Smooth muscle cell (in vitro differentiated cells): ENCODE measurements around the gene FKBP7. TPM values are rescaled to one million over a fixed set of nuclear protein-coding genes. Genes with fewer than 3 reads are reported as not detected.

ENCODE experiments used
- DNase-seq: peaks from one replicate; lab custom pipeline; 2025; ENCODE audit not compliant: unreplicated experiment; lab: John Stamatoyannopoulos, UW
- H2AFZ ChIP-seq: fragments of 200-600 bp; sonication (generic); 2 replicates; pipeline ENCODE4 v1.6.0; 2016; ENCODE audit warnings: antibody characterized with exemption, low read depth, mild to moderate bottlenecking
- H3F3A ChIP-seq: fragments of 200-600 bp; sonication (generic); 2 replicates; pipeline ENCODE4 v1.6.0; 2017; ENCODE audit warnings: antibody characterized with exemption, low read depth
- H3K27ac ChIP-seq: fragments of 200-600 bp; sonication (generic); 2 replicates; pipeline ENCODE4 v1.5.1; 2016; ENCODE audit warnings: low read depth, mild to moderate bottlenecking
- H3K27me3 ChIP-seq: fragments of 200-600 bp; sonication (generic); 2 replicates; pipeline ENCODE4 v1.6.1; 2016; ENCODE audit warnings: low read depth, mild to moderate bottlenecking
- H3K36me3 ChIP-seq: fragments of 200-600 bp; sonication (generic); 2 replicates; pipeline ENCODE4 v1.5.1; 2016; ENCODE audit warnings: low read depth
- H3K4me1 ChIP-seq: fragments of 200-600 bp; sonication (generic); 2 replicates; pipeline ENCODE4 v1.5.1; 2016; ENCODE audit warnings: low read depth
- H3K4me2 ChIP-seq: fragments of 200-600 bp; sonication (generic); 2 replicates; pipeline ENCODE4 v1.6.0; 2016; ENCODE audit warnings: mild to moderate bottlenecking
- H3K4me3 ChIP-seq: fragments of 200-600 bp; sonication (generic); 2 replicates; pipeline ENCODE4 v1.5.1; 2016; ENCODE audit warnings: mild to moderate bottlenecking
- H3K79me2 ChIP-seq: fragments of 200-600 bp; sonication (generic); 2 replicates; pipeline ENCODE4 v1.6.0; 2016; ENCODE audit warnings: low read depth, mild to moderate bottlenecking
- H3K9ac ChIP-seq: fragments of 200-600 bp; sonication (generic); 2 replicates; pipeline ENCODE4 v1.6.0; 2016; ENCODE audit warnings: low read depth
- H3K9me3 ChIP-seq: fragments of 200-600 bp; sonication (generic); replicated peaks from 2 replicates; pipeline ENCODE4 v1.5.1; 2016; ENCODE audit warnings: low read depth
- H4K20me1 ChIP-seq: fragments of 200-600 bp; sonication (generic); 2 replicates; pipeline ENCODE4 v1.6.0; 2016; ENCODE audit warnings: low read depth
- CTCF ChIP-seq: fragments of 200-600 bp; sonication (generic); IDR thresholded peaks from 2 replicates; pipeline ENCODE4 v1.5.1; 2017; ENCODE audit warnings: borderline replicate concordance, mild to moderate bottlenecking, antibody characterized with exemption; ENCODE audit not compliant: insufficient read depth, poor library complexity, severe bottlenecking
- WGBS: methylation state at CpG from one replicate; pipeline ENCODE4 v1.1.7; 2016; ENCODE audit warnings: low lambda C conversion rate; 5-methylcytosine and 5-hydroxymethylcytosine counted together
- polyA plus RNA-seq: library from polyadenylated mRNA; unstranded; fragments of >200 nt; fragmentation: Nextera tagmentation; extraction: Ambion mirVana; gene quantifications from 2 replicates; pipeline ENCODE4 v1.2.1, GENCODE V29; 2016
- total RNA-seq: library from RNA; depleted of rRNA; stranded (reverse); fragments of >200 nt; gene quantifications from 2 replicates; pipeline ENCODE4 v1.2.3, GENCODE V29; 2014

Gene FKBP7
- total and polyA plus RNA-seq, 2 experiments from 2014 or later = 125 to 213 TPM

GRCh38 chr2:178510384-178510783, 32.0 kb upstream of the FKBP7 start:
- Histone ChIP-seq H3K4me2 (no peak overlapping the region), H3K9ac (no peak overlapping the region), H3K4me3 (no peak overlapping the region), H3K36me3 (no peaks in the 10 kb centered on the region), H3F3A (no peaks in the 10 kb centered on the region), H3K79me2 (no peaks in the 10 kb centered on the region), H3K27ac (no peak overlapping the region), H4K20me1 (no peaks in the 10 kb centered on the region), H3K4me1 (peaks cover 12% of the 10 kb centered on the region), H2AFZ (no peak overlapping the region), H3K9me3 (no peaks in the 10 kb centered on the region), H3K27me3 (no peaks in the 10 kb centered on the region)
- no peak for TF ChIP-seq CTCF
- WGBS = 96% methylated on average over 6 of the region's 6 CpGs
- DNase-seq = no peak

GRCh38 chr2:178508646-178509045, 30.2 kb upstream of the FKBP7 start:
- Histone ChIP-seq H3K27me3 (no peaks in the 10 kb centered on the region), H3K36me3 (peaks cover 8% of the 10 kb centered on the region), H2AFZ (no peak overlapping the region), H3K27ac (no peak overlapping the region), H4K20me1 (no peaks in the 10 kb centered on the region), H3K4me1 (peaks cover 12% of the 10 kb centered on the region), H3K4me2 (no peak overlapping the region), H3K9me3 (no peaks in the 10 kb centered on the region), H3K4me3 (no peak overlapping the region), H3F3A (no peaks in the 10 kb centered on the region), H3K79me2 (no peaks in the 10 kb centered on the region), H3K9ac (no peak overlapping the region)
- 100% methylated on average over 2 of the region's 2 CpGs for WGBS
- no peak for TF ChIP-seq CTCF
- DNase-seq = no peak

DNA sequence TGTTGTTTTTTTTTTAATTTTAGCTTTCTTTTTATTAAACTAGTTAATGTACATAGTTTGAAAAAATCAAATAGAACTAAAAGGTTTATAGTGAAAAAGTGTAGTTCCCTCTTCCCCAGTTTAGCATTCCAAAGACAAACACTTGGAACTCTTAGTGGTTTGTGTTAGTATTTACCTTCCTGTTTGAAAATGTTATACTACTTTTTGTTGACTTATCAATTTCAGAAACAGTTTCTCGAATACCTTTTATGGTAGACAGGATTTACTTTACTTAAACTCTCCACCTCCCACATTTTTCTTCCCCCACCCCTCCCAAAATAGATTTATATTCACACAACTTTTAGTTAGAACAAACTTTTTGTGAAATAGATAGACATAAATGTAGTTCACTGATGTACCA, 28.5 kb upstream of the FKBP7 start:
- no peak overlapping the region for H2AFZ ChIP-seq
- no peak for DNase-seq
- whole genome bisulfite sequencing = 97% methylated on average over 1 of the region's 1 CpG

More for the DNA sequence above, 28.5 kb upstream of the FKBP7 start:
- Histone ChIP-seq H3K79me2 (no peaks in the 10 kb centered on the region), H3K27me3 (no peaks in the 10 kb centered on the region), H3K27ac (no peak overlapping the region), H3K9me3 (no peaks in the 10 kb centered on the region), H3K9ac (no peak overlapping the region), H3K36me3 (peaks cover 12% of the 10 kb centered on the region), H3K4me3 (no peak overlapping the region), H3F3A (no peaks in the 10 kb centered on the region), H4K20me1 (no peaks in the 10 kb centered on the region), H3K4me1 (peaks cover 8% of the 10 kb centered on the region), H3K4me2 (no peak overlapping the region)
- no peak for TF ChIP-seq CTCF
